H1 (cell line): Measurements from ENCODE around the gene MBD3L2. TPM values are rescaled to one million over a fixed set of nuclear protein-coding genes. Genes with fewer than 3 reads are reported as not detected.

ENCODE experiments used
- EZH2 ChIP-seq: fragments of 200-600 bp; sonication (generic); IDR thresholded peaks from 2 replicates; pipeline ENCODE4 v1.7.1; 2012; ENCODE audit warnings: low read depth, mild to moderate bottlenecking, moderate library complexity, low read length, inconsistent platforms; ENCODE audit not compliant: severe bottlenecking
- polyA plus RNA-seq, 7 experiments: library from polyadenylated mRNA; depleted of rRNA in 3 of 7; stranded (reverse) in 5 of 7; unstranded in 2 of 7; fragments of >200 nt in 5 of 7; fragments of 200-250 nt in 2 of 7; gene quantifications; 1 replicate in 5 of 7; 2 replicates in 1 of 7; 4 replicates in 1 of 7; pipeline versions ENCODE4 v1.2.1 to v1.2.3, GENCODE V29; 2011 to 2013; ENCODE audit warnings: missing spikeins in 2 of 7, mixed read lengths in 2 of 7
- total RNA-seq: library from RNA; stranded (reverse); fragmentation: NEBNext Ultra II Directional; extraction: Animal tissue kit (Norgen Biotek cat#: 25700); gene quantifications from 2 replicates; pipeline ENCODE4 v1.2.1, GENCODE V29; 2021

Gene MBD3L2
- total and polyA plus RNA-seq, 2 of the 8 experiments (the other 6 are each of a cell fraction or from before 2014, with no cell fraction given), result not detected

GRCh38 chr19:7074705-7075282 lies 25.7 kb downstream of the MBD3L2 start (continued):
- no peak for TF ChIP-seq EZH2
